ENCODE measurements around the gene ETHE1.
"Not testable (repeated sequence)": the region's sequence is repeated elsewhere in the genome, so short reads cannot be mapped to it uniquely, and the experiment has no call there.

The ETHE1 gene

GRCh38 chr19:43523696-43524095, 3.3 kb downstream of the ETHE1 start:
- DNase-seq = not testable (repeated sequence)

- DNase-seq = no peak
Measured at GRCh38 chr19:43522929-43523328, 4.1 kb downstream of the ETHE1 start.

GRCh38 chr19:43519436-43520088, 7.4 kb downstream of the ETHE1 start:
- DNase-seq = peak; percentile 80

GRCh38 chr19:43518051-43518450, 8.9 kb downstream of the ETHE1 start:
- DNase-seq = no peak

GRCh38 chr19:43512399-43512798, 14.6 kb downstream of the ETHE1 start:
- not testable (repeated sequence) for DNase-seq

- no peak for DNase-seq
Measured at GRCh38 chr19:43511324-43511723, 15.7 kb downstream of the ETHE1 start.

GRCh38 chr19:43510713-43511112, 16.3 kb downstream of the ETHE1 start:
- no peak for DNase-seq

- no peak for DNase-seq
Measured at GRCh38 chr19:43507880-43508279, 19.1 kb downstream of the ETHE1 start.

- no peak for DNase-seq
Measured at GRCh38 chr19:43506629-43507028, 20.4 kb downstream of the ETHE1 start.

GRCh38 chr19:43505941-43506340, 21.1 kb downstream of the ETHE1 start:
- DNase-seq = no peak

- no peak for DNase-seq
Measured at GRCh38 chr19:43505186-43505456, 21.9 kb downstream of the ETHE1 start.

GRCh38 chr19:43504426-43505185, 22.4 kb downstream of the ETHE1 start, which contains the start of gene PHLDB3:
Gene PHLDB3 (minus strand): TSS chr19:43504746. CDS start chr19:43504118, 628 bp downstream.
- peak; percentile 36 for DNase-seq

- DNase-seq = peak; percentile 100
Measured at GRCh38 chr19:43503501-43504425, 23.2 kb downstream of the ETHE1 start.

GRCh38 chr19:43502419-43502976, 24.5 kb downstream of the ETHE1 start:
- no peak for DNase-seq

- DNase-seq = no peak
Measured at GRCh38 chr19:43501661-43502418, 25.2 kb downstream of the ETHE1 start.

GRCh38 chr19:43499042-43499441, 28.0 kb downstream of the ETHE1 start:
- DNase-seq = no peak

GRCh38 chr19:43498233-43498842, 28.7 kb downstream of the ETHE1 start:
- DNase-seq = no peak

GRCh38 chr19:43496960-43497359, 30.0 kb downstream of the ETHE1 start:
- no peak for DNase-seq

- no peak for DNase-seq
Measured at GRCh38 chr19:43495082-43495481, 31.9 kb downstream of the ETHE1 start.

GRCh38 chr19:43490759-43491158, 36.2 kb downstream of the ETHE1 start:
- no peak for DNase-seq

- DNase-seq = no peak
Measured at GRCh38 chr19:43489979-43490599, 36.9 kb downstream of the ETHE1 start.
